ENCODE data around the gene GRIN1.
"Not testable (repeated sequence)": the region's sequence is repeated elsewhere in the genome, so short reads cannot be mapped to it uniquely, and the experiment has no call there.

The GRIN1 gene

GRCh38 chr9:137111788-137112563 lies 27.0 kb upstream of the GRIN1 start:
- DNase-seq: no peak

DNA sequence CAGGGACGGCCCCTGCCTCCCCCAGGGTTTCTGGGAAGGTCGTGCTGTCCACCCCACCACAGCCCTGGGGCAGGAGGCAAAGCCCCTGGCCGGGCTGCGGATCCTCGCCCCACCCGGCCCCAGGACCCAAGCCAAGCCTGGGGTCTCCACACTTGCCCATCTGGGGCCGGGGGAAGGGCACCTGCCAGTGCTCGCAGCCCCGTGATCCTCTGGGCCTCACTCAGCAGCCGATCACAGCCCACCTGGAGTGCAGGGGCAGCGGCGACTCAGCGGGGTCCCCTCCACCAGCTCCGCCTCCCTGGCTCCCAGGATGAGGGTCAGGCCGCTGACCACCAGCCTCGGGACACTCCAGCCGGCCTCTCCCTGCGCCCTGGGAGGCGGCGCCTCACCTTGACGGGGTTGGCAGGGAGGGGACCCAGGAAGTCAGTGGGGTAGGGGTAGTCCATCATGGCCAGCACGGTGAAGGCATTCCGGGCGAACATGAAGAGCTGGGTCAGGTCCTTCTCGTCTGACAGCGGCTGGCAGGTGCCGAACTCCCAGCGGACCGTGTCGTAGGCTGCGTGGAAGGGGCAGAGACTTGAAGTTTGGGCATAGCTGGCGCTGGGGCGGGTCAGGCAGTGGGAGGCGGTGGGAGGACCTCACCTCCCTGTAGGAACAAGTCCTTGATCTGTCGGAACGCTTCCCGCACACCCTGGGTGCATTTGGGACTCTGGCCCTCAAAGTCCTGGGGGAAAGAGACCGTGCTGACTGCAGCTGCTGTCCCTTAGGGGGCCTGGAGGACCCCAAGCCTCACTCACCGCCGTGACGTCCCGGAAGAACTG lies 26.2 kb upstream of the GRIN1 start:
- no peak for DNase-seq

DNA sequence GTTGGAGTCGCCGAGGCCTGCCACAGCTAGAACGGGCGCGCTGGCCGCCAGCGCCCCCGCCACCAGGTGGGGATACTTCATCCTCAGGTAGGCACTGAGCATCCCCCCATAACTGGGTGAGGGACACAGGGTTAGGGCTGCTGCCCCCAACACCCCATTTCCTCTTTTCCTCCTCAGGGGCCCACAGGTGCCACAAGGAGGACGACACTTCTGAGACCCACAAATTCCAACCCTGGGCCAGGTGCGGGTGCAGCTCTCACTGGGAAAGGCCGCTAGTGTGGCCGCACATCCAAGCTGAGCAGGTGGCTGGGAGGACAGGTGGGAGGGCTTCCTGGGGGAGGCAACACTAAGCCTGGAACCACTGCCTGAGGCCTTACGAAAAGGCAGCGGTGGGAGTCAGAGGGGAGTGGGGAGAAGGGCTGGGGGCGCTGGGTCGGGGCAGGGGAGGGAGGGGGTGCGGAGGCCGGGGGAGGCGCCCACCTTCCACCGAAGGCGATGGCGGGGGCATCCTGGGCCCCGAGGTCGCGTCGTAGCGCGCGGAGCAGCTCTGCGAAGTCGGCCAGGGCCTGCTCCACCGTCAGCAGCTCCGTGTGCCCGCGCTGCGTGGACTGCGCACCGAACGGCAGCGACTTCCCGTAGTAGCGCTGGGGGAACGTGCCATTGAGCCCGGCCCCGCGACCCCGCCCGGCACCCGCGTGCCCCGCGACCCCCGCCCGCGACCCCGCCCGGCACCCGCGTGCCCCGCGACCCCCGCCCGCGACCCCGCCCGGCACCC lies 25.4 kb upstream of the GRIN1 start:
- no peak for DNase-seq

DNA sequence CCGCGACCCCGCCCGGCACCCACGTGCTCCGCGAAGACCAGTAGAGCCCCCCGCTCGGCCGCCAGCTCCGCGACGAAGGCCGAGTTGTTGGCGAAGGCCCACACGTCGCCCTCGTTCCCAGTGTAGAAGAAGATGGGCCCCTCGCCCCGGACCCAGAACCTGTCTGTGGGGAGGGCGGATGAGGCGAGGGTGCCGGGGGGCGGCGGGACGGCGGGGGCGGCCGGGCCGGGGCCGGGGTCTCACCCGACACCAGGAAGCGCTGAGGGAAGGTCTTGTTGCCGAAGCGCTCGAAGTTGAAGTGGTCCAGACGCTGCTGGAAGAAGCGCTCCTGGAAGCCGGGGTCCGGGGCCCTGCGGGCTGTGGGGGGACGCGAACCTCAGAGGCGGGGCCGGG lies 24.7 kb upstream of the GRIN1 start:
- DNase-seq: no peak

GRCh38 chr9:137114613-137115393 lies 24.2 kb upstream of the GRIN1 start, which contains the start of gene DPP7:
Gene DPP7, minus strand, starts transcription at chr9:137114733. Its CDS starts 20 bp downstream, at chr9:137114713.
- peak; percentile 72 for DNase-seq

DNA sequence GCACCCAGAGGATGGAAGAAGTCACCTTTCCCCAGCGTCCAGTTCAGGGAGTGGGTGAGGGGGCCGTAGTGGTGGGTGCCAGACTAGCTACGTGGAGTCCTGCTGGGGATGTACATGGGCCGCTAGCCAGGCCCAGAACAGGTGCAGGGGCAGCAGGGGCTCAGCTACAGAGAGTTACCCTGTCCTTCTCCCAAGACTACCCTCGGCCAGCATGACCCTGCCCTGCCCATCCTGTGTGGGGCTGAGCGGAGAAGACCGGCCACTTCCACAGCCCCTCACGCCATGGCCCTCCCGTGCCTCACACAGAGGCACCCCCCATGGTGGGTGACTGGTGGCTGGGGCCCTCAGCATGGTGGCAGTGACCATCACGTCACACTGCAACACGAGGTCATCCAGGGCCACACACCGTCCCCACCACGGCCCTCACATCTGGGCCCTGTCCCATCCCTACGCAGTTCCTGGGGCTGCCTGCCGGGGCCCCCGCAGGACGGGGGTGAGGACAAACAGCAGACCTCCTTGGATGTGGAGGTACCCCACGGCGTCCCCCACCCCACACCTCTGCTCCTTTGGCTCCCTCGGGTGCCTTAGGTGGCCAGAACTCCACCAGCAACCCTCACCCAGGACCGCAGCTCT lies 23.4 kb upstream of the GRIN1 start:
- no peak for DNase-seq

DNA sequence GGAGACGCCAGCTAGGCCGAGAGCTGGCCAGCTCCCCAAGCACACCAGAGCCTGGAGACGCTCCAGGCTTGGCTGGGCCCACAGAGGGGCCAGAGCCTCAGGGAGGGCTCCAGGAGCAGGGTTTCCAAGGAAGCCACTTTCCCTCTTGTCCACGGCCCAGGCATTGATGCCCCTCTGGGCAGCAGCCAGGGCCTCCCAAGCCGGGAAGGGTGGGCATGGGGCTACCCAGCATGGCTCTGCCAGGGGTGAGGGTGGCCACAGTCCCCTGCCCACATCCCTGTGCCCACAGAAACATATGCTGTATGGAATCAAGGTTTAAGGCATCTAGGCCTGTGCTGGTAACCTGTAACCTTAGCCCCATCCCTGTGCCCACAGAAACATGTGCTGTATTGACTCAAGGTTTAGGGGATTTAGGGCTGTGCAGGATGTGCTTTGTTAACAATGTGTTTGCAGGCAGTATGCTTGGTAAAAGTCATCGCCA lies 22.9 kb upstream of the GRIN1 start:
- DNase-seq: no peak

- DNase-seq: no peak
Measured at GRCh38 chr9:137116728-137117127, 22.2 kb upstream of the GRIN1 start.

DNA sequence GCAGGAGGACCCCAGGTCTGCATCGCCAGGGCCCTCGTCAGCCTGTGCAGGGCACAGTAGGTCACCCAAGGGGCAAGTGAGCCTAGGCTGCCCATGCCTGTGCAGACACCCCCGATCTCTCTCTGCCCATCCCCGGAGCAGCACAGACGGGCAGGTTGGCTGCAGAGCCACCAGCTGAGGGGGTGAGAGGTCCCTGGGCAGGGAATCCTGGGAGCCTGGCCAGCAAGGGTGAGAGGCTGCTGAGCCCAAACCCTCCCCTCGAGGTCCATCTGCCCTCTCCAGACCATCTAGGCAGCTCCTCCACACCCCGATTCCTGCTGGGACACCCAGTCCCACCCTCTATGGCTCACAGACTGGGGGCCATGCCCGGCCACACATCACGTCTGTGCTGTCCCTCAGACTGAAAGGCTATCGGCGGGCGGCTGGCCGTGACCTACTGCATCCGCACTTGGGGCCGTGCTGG lies 21.7 kb upstream of the GRIN1 start:
- DNase-seq: no peak

DNA sequence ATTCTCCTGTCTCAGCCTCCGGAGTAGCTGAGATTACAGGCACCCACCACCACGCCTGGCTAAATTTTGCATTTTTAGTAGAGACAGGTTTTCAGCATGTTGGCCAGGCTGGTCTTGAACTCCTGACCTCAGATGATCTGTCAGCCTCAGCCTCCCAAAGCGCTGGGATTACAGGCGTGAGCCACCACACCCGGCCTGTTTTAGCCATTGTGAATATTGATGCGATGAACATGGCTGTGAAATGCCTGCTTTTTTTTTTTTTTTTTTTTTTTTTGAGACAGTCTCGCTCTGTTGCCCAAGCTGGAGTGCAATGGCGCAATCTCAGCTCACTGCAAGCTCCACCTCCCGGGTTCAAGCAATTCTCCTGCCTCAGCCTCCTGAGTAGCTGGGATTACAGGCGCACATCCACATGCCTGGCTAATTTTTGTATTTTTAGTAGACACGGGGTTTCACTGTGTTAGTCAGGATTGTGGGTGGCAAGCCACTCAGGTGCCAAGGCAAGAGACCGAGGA lies 20.8 kb upstream of the GRIN1 start:
- DNase-seq: not testable (repeated sequence)

- DNase-seq: not testable (repeated sequence)
Measured at GRCh38 chr9:137121927-137122795, 16.8 kb upstream of the GRIN1 start.

DNA sequence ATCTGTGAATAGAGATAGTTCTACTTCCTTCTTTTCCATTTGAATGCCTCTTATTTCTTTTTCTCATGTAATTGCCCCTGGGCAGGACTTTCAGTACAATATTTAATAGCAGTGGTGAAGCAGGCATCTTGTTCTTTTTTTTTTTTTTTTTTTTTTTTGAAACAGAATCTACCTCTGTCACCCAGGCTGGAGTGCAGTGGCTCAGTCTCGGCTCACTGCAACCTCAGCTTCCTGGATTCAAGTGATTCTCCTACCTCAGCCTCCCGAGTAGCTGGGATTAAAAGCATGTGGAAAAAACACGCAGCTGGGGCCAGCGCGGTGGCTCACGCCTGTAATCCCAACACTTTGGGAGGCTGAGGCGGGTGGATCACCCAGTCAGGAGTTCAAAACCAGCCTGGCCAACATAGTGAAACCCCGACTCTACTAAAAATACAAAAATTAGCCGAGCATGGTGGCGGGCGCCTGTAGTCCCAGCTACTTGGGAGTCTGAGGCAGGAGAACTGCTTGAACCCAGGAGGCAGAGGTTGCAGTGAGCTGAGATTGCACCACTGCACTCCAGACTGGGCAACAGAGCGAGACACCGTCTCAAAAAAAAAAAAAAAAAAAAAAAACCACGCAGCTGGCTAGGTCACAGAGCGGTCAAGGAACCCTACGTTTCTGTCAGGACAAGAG lies 16.0 kb upstream of the GRIN1 start:
- DNase-seq: not testable (repeated sequence)

- no peak for DNase-seq
Measured at GRCh38 chr9:137123468-137123837, 15.5 kb upstream of the GRIN1 start.

DNA sequence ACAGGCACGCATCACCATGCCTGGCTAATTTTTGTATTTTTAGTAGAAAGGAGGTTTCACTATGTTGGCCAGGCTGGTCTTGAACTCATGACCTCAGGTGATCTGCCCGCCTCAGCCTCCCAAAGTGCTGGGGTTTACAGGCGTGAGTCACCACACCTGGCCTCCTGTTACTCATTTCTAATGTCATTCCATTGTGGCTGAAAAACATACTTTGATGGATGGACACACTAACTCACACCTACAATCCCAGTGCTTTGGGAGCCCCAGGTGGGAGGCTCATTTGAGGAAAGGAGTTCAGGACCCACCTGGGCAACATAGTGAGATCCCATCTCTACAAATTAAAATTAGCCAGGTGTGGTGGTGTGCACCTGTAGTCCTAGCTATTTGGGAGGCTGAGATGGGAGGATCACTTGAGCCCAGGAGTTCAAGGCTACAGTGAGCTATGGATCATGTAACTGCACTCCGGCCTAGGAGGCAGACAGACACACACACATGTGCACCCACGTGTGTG lies 14.9 kb upstream of the GRIN1 start:
- DNase-seq: not testable (repeated sequence)

GRCh38 chr9:137126786-137127185 lies 12.2 kb upstream of the GRIN1 start:
- DNase-seq: no peak

GRCh38 chr9:137127301-137128157 lies 11.4 kb upstream of the GRIN1 start:
- DNase-seq: peak; percentile 16

DNA sequence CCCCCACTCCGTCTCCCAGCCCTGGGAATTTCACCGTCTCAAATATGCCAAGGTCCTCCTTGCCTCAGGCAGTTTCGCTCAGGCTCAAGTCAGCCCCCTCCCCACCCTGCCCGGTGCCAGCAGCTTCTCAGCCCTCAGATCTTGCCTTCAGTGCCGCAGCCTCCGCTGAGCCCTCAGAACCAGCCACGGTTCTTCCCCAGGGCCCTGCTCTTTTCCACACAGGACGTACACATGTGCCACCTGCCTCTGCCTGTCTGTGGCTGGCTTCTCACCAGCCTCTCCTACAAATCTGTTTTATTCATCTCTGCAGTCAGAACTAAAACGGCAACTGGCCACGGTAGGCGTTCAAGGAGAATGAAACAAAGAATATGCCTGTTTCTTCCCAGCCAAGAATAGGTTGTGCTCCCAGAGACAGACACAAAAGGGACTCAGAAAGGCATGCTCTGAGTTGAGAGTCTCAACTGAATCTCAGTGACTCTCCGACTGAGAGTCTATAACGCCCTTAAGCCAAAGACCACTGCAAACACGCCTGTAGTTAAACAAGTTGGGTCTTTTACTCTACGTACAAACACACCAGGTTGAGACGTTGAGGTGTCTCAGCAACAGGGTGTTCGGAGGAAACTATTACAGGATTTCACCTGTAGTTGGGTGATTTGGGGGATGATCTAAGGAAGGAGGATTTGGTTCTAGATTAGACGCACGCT lies 10.6 kb upstream of the GRIN1 start:
- no peak for DNase-seq

DNA sequence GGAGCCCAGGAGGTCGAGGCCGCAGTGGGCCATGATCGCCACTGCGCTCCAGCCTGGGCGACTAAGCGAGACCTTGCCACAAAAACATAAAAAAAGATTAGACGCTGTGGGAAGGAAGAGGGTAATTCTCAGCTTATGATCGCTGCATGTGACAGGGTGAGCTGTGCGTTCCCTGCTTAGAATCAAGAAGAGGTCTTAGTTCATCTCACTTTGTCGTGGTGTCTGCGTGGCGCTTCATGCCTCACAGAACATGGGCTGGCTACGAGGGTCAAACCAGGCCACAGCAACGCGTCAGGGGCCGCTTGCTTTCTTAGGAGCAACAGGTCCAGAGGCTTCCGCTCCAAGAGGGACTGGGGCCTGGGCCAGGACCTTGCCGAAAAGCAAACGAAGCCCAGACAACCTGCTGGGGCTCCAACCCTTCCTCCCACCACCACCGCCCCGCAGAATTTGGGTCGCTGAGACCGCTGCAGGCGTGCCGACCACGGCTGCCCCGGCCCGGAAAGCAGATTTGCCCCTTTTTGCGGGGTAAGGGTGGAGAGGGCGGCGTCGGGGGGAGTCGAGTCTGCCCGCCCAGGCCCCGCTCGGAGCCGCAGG lies 10.0 kb upstream of the GRIN1 start:
- no peak for DNase-seq
